ENCODE data around the gene TAC4.

TAC4 gene

DNA sequence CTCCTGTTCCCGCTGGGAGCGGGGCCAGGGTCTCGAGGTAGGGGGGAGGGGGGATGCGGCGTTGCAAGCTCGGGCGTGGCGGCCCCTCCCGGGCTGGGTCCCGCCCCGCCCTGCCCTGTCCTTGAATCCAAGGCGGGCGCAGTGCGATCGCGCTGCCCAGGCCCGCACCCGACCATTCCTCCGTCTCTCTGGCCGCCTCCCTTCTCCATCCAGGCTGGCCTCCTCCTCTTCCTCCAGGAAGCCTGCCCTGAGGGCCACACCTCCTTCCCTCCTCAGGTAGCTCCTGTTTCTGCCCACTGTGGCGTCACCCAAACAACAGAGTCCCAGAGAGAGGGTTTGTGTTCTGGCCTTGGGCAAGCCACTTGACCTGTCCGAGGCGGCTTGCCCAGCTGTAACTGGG lies 43.0 kb upstream of the TAC4 start:
- no peak for DNase-seq (ENCODE audit: low read depth)
- H3K4me3 ChIP-seq (ENCODE audit: low read length): no peak overlapping the region
- TF ChIP-seq CTCF (conservative IDR thresholded peaks at IDR 0.05; ENCODE audit: low read length): no peak

- H3K4me3 ChIP-seq (ENCODE audit: low read length): no peak overlapping the region
- no peak for TF ChIP-seq CTCF (conservative IDR thresholded peaks at IDR 0.05; ENCODE audit: low read length)
- DNase-seq (ENCODE audit: low read depth): no peak
These were observed 42.4 kb upstream of the TAC4 start for GRCh38 chr17:49890077-49890821.

DNA sequence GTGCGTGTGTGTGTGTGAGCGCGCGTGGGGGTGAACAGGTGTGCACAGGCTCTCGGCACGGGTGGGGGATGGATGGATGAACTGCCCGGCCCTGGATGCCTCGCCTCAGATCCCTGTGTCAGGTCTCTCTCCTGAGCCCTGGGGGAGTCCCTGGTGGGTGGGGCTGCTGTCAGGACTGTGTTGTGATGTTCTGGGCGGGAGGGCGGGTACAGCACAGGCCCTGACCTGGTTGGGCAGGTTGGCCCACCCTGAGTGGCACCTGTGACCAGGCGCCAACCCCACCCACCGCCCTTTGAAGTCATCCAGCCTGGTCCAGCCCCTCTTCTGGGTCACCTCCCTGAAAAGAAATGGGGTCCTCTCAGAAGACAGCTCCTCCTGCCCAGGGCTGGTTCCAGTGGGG lies 41.6 kb upstream of the TAC4 start:
- no peak for TF ChIP-seq CTCF (conservative IDR thresholded peaks at IDR 0.05; ENCODE audit: low read length)
- no peak for DNase-seq (ENCODE audit: low read depth)
- no peak overlapping the region for H3K4me3 ChIP-seq (ENCODE audit: low read length)

DNA sequence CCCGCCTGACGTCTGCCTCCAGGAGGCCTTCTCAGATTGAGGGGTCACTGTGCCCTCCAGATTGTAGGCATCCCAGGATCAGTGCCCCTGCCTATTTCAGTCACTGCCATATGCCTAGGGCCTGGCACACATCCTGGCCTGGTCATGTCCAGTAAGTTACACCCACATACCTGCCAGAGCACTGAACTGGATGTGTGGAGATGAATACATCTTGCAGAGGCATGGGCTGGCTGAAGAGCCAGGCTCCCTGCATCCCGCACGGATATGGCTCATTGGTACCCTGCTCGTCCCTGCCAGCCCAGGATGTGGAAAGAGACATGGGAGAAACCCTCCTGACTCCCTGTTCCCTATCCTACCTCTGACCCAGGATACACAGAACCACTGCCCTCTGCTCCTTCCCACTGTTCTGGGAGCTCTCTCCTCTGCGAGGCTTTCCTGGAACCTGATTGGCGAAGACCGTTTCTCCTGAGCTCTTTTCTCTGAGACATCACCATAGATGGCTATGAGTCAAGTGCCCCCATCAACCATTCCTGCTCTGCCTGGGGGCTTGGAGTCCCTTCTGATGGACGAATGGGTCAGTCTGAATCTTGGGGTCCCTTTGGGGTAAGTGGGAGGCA lies 40.0 kb upstream of the TAC4 start:
- TF ChIP-seq CTCF (conservative IDR thresholded peaks at IDR 0.05; ENCODE audit: low read length): no peak
- no peak overlapping the region for H3K4me3 ChIP-seq (ENCODE audit: low read length)
- DNase-seq (ENCODE audit: low read depth): no peak

DNA sequence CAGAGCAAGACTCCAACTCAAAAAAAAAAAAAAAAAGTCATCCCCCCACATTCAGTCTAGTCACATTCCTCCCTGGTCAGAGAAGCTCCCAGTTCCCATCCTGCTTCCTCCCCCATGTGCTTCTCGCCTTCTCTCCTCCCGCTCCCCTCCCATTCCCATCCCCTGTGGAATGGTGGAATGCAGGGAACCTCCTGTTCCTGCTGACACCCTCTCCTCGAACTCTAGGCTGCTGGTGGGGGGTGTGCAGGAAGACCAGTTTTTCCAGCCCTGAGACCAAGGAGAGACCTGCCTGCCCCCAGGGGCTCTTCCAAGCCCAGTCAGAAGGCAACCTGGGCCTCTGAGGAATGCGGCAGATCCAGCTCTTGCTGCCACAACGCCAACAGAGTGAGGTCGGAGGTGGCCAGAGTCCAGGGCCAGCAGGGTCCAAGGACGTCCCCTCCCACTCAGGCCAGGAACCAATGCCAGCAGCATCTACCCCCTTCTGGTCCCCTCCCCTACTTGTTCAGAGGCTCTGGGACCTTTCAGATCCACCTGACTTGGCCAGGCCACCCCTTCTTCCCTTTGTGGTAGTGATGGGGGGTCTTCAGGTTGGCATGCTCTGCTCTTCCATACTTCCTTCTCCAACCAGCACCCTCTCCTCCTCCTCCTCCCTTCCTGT lies 39.3 kb upstream of the TAC4 start:
- no peak for TF ChIP-seq CTCF (conservative IDR thresholded peaks at IDR 0.05; ENCODE audit: low read length)
- H3K4me3 ChIP-seq (ENCODE audit: low read length): no peak overlapping the region
- no peak for DNase-seq (ENCODE audit: low read depth)

GRCh38 chr17:49886036-49886435 lies 38.2 kb upstream of the TAC4 start:
- no peak for TF ChIP-seq CTCF (conservative IDR thresholded peaks at IDR 0.05; ENCODE audit: low read length)
- no peak overlapping the region for H3K4me3 ChIP-seq (ENCODE audit: low read length)
- DNase-seq (ENCODE audit: low read depth): no peak

GRCh38 chr17:49882434-49882833 lies 34.6 kb upstream of the TAC4 start:
- H3K4me3 ChIP-seq (ENCODE audit: low read length): no peak overlapping the region
- no peak for TF ChIP-seq CTCF (conservative IDR thresholded peaks at IDR 0.05; ENCODE audit: low read length)
- DNase-seq (ENCODE audit: low read depth): no peak

Data from AG10803 (cell line).